ENCODE measurements around the gene INSC.

The INSC gene

GRCh38 chr11:15148169-15148568 lies 33.4 kb downstream of the INSC start:
- DNase-seq: no peak

- DNase-seq: no peak
Observed at GRCh38 chr11:15149050-15149449, 34.3 kb downstream of the INSC start.

GRCh38 chr11:15150507-15150906 lies 35.8 kb downstream of the INSC start:
- no peak for DNase-seq

- no peak for DNase-seq
Observed at GRCh38 chr11:15153231-15153630, 38.5 kb downstream of the INSC start.

GRCh38 chr11:15157181-15157580 lies 42.5 kb downstream of the INSC start:
- peak; percentile 29 for DNase-seq

- DNase-seq: no peak
Observed at GRCh38 chr11:15157606-15158137, 42.9 kb downstream of the INSC start.

GRCh38 chr11:15158351-15159015 lies 43.8 kb downstream of the INSC start:
- no peak for DNase-seq

- DNase-seq: peak; percentile 25
Observed at GRCh38 chr11:15159085-15159484, 44.4 kb downstream of the INSC start.

GRCh38 chr11:15161790-15162189 lies 47.1 kb downstream of the INSC start:
- DNase-seq: no peak

GRCh38 chr11:15163136-15163535 lies 48.4 kb downstream of the INSC start:
- DNase-seq: no peak

GRCh38 chr11:15166204-15166603 lies 51.5 kb downstream of the INSC start:
- no peak for DNase-seq

GRCh38 chr11:15169815-15170551 lies 55.3 kb downstream of the INSC start:
- no peak for DNase-seq

GRCh38 chr11:15170698-15171097 lies 56.0 kb downstream of the INSC start:
- no peak for DNase-seq

- DNase-seq: no peak
Observed at GRCh38 chr11:15171956-15172355, 57.2 kb downstream of the INSC start.

- no peak for DNase-seq
Observed at GRCh38 chr11:15175831-15176230, 61.1 kb downstream of the INSC start.

GRCh38 chr11:15176646-15177163 lies 62.0 kb downstream of the INSC start:
- DNase-seq: no peak

GRCh38 chr11:15177491-15177890 lies 62.8 kb downstream of the INSC start:
- DNase-seq: no peak

GRCh38 chr11:15178214-15178613 lies 63.5 kb downstream of the INSC start:
- no peak for DNase-seq

- no peak for DNase-seq
Observed at GRCh38 chr11:15179167-15179566, 64.4 kb downstream of the INSC start.

- DNase-seq: no peak
Observed at GRCh38 chr11:15180212-15180792, 65.6 kb downstream of the INSC start.

- no peak for DNase-seq
Observed at GRCh38 chr11:15182372-15182771, 67.6 kb downstream of the INSC start.

- no peak for DNase-seq
Observed at GRCh38 chr11:15185021-15185420, 70.3 kb downstream of the INSC start.

GRCh38 chr11:15186146-15186545 lies 71.4 kb downstream of the INSC start:
- DNase-seq: no peak

GRCh38 chr11:15189189-15189588 lies 74.5 kb downstream of the INSC start:
- DNase-seq: no peak
